Left cardiac atrium (tissue), 2 donors: ENCODE measurements around the gene MACIR. TPM values are rescaled to one million over a fixed set of nuclear protein-coding genes. Genes with fewer than 3 reads are reported as not detected.

Experiments used
- total RNA-seq, 2 donors: library from RNA; stranded (reverse); fragmentation: NEBNext Ultra II Directional; extraction: Animal tissue kit (Norgen Biotek cat#: 25700); gene quantifications; one replicate each; pipeline ENCODE4 v1.2.1, GENCODE V29; 2021
- donor health status: DM: no; HTN: yes; CAD: no; lungs with severe emphysema.
- donor health status: DM: yes; HTN: yes; CAD: no.

MACIR gene
- total RNA-seq, 2 donors from 2014 or later, result 3.4 to 5.0 TPM

Other genes with a start within 250 kb of the MACIR start
- 10 to 100 TPM in 1 of 2 donors, 1 to 10 TPM in 1; 9.5 to 11.4 TPM for gene GIN1, start 138.6 kb upstream of the MACIR start, total RNA-seq
- 10 to 100 TPM; 27.1 to 35.5 TPM for gene PPIP5K2, start 138.5 kb upstream of the MACIR start, total RNA-seq